GM12878 (cell line): ENCODE data around the gene MAP3K5. TPM values are rescaled to one million over a fixed set of nuclear protein-coding genes. Genes with fewer than 3 reads are reported as not detected.

Experiments used
- BMI1 ChIP-seq: fragments of 450-650 bp; IDR thresholded peaks from 2 replicates; pipeline ENCODE4 v1.6.1; 2016; ENCODE audit warnings: mild to moderate bottlenecking, moderate library complexity, borderline replicate concordance
- CBFB ChIP-seq: IDR thresholded peaks from 2 replicates; pipeline ENCODE4 v1.6.1; 2016; ENCODE audit warnings: antibody characterized with exemption, low read depth
- ETV6 ChIP-seq, 2 experiments: fragments of 450-650 bp in 1 of 2; IDR thresholded peaks in 1 of 2; conservative IDR thresholded peaks in 1 of 2; 2 replicates each; pipeline ENCODE4 v1.6.1; 2014; ENCODE audit warnings: antibody characterized with exemption in 1 of 2, borderline replicate concordance in 1 of 2, low read depth in 1 of 2, mild to moderate bottlenecking in 1 of 2, moderate library complexity in 1 of 2
- GATAD2B ChIP-seq: fragments of 450-650 bp; conservative IDR thresholded peaks from 2 replicates; pipeline ENCODE4 v1.6.1; 2017; ENCODE audit warnings: low read depth, mild to moderate bottlenecking, moderate library complexity
- HCFC1 ChIP-seq: fragments of 150-350 bp; IDR thresholded peaks from 2 replicates; pipeline ENCODE4 v1.6.1; 2014; ENCODE audit warnings: low read length
- LARP7 ChIP-seq: fragments of 450-650 bp; IDR thresholded peaks from 2 replicates; pipeline ENCODE4 v1.6.1; 2017; ENCODE audit warnings: mild to moderate bottlenecking
- MTA2 ChIP-seq: fragments of 450-650 bp; IDR thresholded peaks from 2 replicates; pipeline ENCODE4 v1.6.1; 2016; ENCODE audit warnings: low read depth, mild to moderate bottlenecking, moderate library complexity
- RAD51 ChIP-seq: fragments of 450-650 bp; IDR thresholded peaks from 2 replicates; pipeline ENCODE4 v1.6.1; 2016; ENCODE audit warnings: moderate library complexity, mild to moderate bottlenecking, inconsistent platforms
- RB1 ChIP-seq: fragments of 450-650 bp; formaldehyde crosslinking; IDR thresholded peaks from 2 replicates; pipeline ENCODE4 v1.6.1; 2017; ENCODE audit warnings: mild to moderate bottlenecking, borderline replicate concordance
- ZNF24 ChIP-seq: fragments of 450-650 bp; IDR thresholded peaks from 2 replicates; pipeline ENCODE4 v1.6.1; 2017; ENCODE audit warnings: antibody characterized with exemption, mild to moderate bottlenecking
- polyA plus RNA-seq, 11 experiments: library from polyadenylated mRNA; depleted of rRNA in 4 of 11; unstranded in 6 of 11; stranded (reverse) in 5 of 11; fragments of >200 nt; fragmentation: Nextera tagmentation in 4 of 11; fragmentation: Illumina TruSeq in 1 of 11; extraction: Ambion mirVana in 4 of 11; extraction: Trizol in 1 of 11; gene quantifications; 1 replicate in 1 of 11; 2 replicates in 10 of 11; pipeline versions ENCODE4 v1.2.1 to v1.2.3, GENCODE V29; 2011 to 2016; ENCODE audit warnings: inconsistent platforms in 2 of 11, missing spikeins in 2 of 11, low read depth in 1 of 11
- total RNA-seq, 4 experiments: library from RNA; depleted of rRNA in 3 of 4; stranded (reverse); fragments of >200 nt in 3 of 4; fragmentation: Illumina TruSeq in 1 of 4; extraction: Trizol in 1 of 4; gene quantifications; 2 replicates each; pipeline versions ENCODE4 v1.2.1 to v1.2.3, GENCODE V29; 2013 to 2021
- TF ChIP-seq, protein P1 (sequence below): fragments of 450-650 bp; formaldehyde crosslinking; IDR thresholded peaks from 2 replicates; pipeline ENCODE4 v1.5.0; 2022; ENCODE audit warnings: mild to moderate bottlenecking, missing genetic modification characterization
- TF ChIP-seq, protein P2 (sequence below): IDR thresholded peaks from 2 replicates; pipeline ENCODE4 v1.6.1; 2012; ENCODE audit warnings: mild to moderate bottlenecking, low read depth, low read length
- TF ChIP-seq, protein P3 (sequence below): fragments of 150-350 bp; IDR thresholded peaks from 2 replicates; pipeline ENCODE4 v1.6.1; 2016; ENCODE audit warnings: low read depth, low read length
- TF ChIP-seq, protein P4 (sequence below): IDR thresholded peaks from 2 replicates; pipeline ENCODE4 v1.6.1; 2011; ENCODE audit warnings: low read depth, mild to moderate bottlenecking, low read length, moderate library complexity, borderline replicate concordance; ENCODE audit errors: extremely low read depth
- TF ChIP-seq, protein P5 (sequence below): IDR thresholded peaks from 2 replicates; pipeline ENCODE4 v1.6.1; 2012; ENCODE audit warnings: low read depth, low read length, improper control_type of control experiment
- TF ChIP-seq, protein P6 (sequence below): fragments of 450-650 bp; IDR thresholded peaks from 2 replicates; pipeline ENCODE4 v1.6.1; 2014; ENCODE audit warnings: mild to moderate bottlenecking

MAP3K5 gene
- total and polyA plus RNA-seq, 10 of the 15 experiments (the other 5 are each of a cell fraction or from before 2014, with no cell fraction given) = 5.4 to 34.3 (median 26.4) TPM

DNA sequence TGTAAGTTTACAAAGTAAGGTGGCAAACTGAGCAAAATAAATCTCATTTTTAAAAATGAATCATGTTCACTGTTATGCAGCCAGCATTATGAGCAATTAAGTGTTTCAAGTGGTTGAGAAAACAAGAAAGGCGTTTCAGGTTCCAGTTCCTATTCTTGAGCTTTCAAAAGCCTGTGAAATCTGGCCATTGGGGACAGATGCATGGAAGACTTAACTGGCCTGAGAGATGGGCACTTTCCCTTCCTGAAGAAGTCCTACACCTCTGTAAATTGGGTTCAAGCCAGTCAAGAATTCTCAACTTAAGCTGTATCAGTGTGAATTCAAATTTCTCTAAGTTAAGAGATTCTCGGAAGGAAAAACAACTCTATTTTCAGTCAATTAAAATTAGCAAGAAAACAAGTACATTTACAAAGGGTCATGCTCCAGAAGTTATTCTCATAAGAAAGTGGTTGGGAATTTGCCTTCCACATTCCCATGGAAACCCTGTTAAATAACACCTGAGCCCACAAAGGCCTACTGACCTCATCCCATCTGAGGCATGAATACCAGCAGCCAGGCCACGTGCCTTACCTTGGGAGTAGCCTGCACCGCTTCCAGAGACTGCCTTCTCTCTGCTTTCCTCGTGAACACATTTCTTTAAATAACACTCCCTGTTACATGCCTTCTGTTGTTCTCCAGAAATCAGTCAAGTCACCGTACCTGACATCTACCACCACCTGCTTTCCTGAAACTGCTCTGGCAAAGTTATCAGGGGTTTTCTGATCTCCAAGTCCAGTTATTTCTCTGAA is 19.4 kb downstream of the MAP3K5 start (continued):
- TF ChIP-seq GATAD2B (0 out of 2 replicates have a peak, but pooled peaks have one; percentile 61), LARP7 (peak; percentile 20; the same call in 1 of the 2 replicates), ZNF24 (0 out of 2 replicates have a peak, but pooled peaks have one; percentile 48), RB1 (no peak), ETV6 (conservative IDR thresholded peaks at IDR 0.05 in 1 of 2, IDR thresholded peaks at IDR 0.05 in 1 of 2; ENCODE audit: borderline replicate concordance in 1 of 2, low read depth in 1 of 2) (peak in 1 of 2 experiments; percentile 55; a peak in 1 of 4 replicates), HCFC1 (no peak), RAD51 (peak; percentile 86), MTA2 (peak; percentile 95), BMI1 (peak; percentile 73), CBFB (no peak)
- TF ChIP-seq, protein P1, sequence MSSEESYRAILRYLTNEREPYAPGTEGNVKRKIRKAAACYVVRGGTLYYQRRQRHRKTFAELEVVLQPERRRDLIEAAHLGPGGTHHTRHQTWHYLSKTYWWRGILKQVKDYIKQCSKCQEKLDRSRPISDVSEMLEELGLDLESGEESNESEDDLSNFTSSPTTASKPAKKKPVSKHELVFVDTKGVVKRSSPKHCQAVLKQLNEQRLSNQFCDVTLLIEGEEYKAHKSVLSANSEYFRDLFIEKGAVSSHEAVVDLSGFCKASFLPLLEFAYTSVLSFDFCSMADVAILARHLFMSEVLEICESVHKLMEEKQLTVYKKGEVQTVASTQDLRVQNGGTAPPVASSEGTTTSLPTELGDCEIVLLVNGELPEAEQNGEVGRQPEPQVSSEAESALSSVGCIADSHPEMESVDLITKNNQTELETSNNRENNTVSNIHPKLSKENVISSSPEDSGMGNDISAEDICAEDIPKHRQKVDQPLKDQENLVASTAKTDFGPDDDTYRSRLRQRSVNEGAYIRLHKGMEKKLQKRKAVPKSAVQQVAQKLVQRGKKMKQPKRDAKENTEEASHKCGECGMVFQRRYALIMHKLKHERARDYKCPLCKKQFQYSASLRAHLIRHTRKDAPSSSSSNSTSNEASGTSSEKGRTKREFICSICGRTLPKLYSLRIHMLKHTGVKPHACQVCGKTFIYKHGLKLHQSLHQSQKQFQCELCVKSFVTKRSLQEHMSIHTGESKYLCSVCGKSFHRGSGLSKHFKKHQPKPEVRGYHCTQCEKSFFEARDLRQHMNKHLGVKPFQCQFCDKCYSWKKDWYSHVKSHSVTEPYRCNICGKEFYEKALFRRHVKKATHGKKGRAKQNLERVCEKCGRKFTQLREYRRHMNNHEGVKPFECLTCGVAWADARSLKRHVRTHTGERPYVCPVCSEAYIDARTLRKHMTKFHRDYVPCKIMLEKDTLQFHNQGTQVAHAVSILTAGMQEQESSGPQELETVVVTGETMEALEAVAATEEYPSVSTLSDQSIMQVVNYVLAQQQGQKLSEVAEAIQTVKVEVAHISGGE (CRISPR knock-in tag) = no peak
- TF ChIP-seq, protein P2, sequence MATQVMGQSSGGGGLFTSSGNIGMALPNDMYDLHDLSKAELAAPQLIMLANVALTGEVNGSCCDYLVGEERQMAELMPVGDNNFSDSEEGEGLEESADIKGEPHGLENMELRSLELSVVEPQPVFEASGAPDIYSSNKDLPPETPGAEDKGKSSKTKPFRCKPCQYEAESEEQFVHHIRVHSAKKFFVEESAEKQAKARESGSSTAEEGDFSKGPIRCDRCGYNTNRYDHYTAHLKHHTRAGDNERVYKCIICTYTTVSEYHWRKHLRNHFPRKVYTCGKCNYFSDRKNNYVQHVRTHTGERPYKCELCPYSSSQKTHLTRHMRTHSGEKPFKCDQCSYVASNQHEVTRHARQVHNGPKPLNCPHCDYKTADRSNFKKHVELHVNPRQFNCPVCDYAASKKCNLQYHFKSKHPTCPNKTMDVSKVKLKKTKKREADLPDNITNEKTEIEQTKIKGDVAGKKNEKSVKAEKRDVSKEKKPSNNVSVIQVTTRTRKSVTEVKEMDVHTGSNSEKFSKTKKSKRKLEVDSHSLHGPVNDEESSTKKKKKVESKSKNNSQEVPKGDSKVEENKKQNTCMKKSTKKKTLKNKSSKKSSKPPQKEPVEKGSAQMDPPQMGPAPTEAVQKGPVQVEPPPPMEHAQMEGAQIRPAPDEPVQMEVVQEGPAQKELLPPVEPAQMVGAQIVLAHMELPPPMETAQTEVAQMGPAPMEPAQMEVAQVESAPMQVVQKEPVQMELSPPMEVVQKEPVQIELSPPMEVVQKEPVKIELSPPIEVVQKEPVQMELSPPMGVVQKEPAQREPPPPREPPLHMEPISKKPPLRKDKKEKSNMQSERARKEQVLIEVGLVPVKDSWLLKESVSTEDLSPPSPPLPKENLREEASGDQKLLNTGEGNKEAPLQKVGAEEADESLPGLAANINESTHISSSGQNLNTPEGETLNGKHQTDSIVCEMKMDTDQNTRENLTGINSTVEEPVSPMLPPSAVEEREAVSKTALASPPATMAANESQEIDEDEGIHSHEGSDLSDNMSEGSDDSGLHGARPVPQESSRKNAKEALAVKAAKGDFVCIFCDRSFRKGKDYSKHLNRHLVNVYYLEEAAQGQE = no peak
- TF ChIP-seq, protein P3, sequence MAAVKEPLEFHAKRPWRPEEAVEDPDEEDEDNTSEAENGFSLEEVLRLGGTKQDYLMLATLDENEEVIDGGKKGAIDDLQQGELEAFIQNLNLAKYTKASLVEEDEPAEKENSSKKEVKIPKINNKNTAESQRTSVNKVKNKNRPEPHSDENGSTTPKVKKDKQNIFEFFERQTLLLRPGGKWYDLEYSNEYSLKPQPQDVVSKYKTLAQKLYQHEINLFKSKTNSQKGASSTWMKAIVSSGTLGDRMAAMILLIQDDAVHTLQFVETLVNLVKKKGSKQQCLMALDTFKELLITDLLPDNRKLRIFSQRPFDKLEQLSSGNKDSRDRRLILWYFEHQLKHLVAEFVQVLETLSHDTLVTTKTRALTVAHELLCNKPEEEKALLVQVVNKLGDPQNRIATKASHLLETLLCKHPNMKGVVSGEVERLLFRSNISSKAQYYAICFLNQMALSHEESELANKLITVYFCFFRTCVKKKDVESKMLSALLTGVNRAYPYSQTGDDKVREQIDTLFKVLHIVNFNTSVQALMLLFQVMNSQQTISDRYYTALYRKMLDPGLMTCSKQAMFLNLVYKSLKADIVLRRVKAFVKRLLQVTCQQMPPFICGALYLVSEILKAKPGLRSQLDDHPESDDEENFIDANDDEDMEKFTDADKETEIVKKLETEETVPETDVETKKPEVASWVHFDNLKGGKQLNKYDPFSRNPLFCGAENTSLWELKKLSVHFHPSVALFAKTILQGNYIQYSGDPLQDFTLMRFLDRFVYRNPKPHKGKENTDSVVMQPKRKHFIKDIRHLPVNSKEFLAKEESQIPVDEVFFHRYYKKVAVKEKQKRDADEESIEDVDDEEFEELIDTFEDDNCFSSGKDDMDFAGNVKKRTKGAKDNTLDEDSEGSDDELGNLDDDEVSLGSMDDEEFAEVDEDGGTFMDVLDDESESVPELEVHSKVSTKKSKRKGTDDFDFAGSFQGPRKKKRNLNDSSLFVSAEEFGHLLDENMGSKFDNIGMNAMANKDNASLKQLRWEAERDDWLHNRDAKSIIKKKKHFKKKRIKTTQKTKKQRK = no peak
- TF ChIP-seq, protein P4, sequence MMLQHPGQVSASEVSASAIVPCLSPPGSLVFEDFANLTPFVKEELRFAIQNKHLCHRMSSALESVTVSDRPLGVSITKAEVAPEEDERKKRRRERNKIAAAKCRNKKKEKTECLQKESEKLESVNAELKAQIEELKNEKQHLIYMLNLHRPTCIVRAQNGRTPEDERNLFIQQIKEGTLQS = no peak
- TF ChIP-seq, protein P5, sequence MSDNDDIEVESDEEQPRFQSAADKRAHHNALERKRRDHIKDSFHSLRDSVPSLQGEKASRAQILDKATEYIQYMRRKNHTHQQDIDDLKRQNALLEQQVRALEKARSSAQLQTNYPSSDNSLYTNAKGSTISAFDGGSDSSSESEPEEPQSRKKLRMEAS = no peak; the same call in 1 of the 2 replicates
- TF ChIP-seq, protein P6, sequence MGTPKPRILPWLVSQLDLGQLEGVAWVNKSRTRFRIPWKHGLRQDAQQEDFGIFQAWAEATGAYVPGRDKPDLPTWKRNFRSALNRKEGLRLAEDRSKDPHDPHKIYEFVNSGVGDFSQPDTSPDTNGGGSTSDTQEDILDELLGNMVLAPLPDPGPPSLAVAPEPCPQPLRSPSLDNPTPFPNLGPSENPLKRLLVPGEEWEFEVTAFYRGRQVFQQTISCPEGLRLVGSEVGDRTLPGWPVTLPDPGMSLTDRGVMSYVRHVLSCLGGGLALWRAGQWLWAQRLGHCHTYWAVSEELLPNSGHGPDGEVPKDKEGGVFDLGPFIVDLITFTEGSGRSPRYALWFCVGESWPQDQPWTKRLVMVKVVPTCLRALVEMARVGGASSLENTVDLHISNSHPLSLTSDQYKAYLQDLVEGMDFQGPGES = no peak
